ENCODE measurements around the gene CTBP2. TPM values are rescaled to one million over a fixed set of nuclear protein-coding genes. Genes with fewer than 3 reads are reported as not detected.
A peak's percentile ranks its signal among the peaks of the same experiment; 100 is the strongest.

CTBP2 gene
- total and polyA plus RNA-seq, 2 donors from 2014 or later = 33.1 to 111 TPM

DNA sequence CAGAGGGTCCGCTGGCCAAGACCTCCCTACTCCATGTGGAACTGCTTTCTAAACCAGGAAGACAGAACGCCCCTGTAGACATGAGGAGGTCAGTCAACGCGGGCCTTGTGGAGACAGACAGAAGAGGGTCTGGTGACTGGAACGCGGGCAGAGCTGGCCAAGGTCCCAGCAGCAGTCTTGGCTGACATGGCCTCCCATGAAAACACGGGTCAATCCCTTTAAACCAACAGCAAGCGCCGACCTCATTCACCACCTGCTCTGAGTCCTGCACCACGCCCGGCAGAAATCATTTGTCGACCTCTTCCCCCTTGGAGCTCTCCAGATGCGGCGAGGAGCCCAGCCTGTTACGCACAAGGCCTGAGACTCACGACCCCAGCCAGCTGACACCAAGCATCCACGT is 140.0 kb downstream of the CTBP2 start:
- peaks cover 0 to 6% (median 0%) of the 10 kb centered on the region in 3 donors for H3K9me3 ChIP-seq (ENCODE audit: control insufficient read depth in 2 of 3, insufficient read depth in 1 of 3, low read length in 3 of 3)
- TF ChIP-seq, protein P1, sequence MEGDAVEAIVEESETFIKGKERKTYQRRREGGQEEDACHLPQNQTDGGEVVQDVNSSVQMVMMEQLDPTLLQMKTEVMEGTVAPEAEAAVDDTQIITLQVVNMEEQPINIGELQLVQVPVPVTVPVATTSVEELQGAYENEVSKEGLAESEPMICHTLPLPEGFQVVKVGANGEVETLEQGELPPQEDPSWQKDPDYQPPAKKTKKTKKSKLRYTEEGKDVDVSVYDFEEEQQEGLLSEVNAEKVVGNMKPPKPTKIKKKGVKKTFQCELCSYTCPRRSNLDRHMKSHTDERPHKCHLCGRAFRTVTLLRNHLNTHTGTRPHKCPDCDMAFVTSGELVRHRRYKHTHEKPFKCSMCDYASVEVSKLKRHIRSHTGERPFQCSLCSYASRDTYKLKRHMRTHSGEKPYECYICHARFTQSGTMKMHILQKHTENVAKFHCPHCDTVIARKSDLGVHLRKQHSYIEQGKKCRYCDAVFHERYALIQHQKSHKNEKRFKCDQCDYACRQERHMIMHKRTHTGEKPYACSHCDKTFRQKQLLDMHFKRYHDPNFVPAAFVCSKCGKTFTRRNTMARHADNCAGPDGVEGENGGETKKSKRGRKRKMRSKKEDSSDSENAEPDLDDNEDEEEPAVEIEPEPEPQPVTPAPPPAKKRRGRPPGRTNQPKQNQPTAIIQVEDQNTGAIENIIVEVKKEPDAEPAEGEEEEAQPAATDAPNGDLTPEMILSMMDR (IDR thresholded peaks at IDR 0.05; ENCODE audit: borderline replicate concordance, extremely low read depth, insufficient read depth) = no peak
- H3K36me3 ChIP-seq (ENCODE audit: control insufficient read depth in 2 of 3, insufficient read depth in 3 of 3, low read length in 3 of 3) = peaks cover 0 to 8% (median 0%) of the 10 kb centered on the region in 3 donors
- FAIRE-seq (no peak), DNase-seq (peak in 1 of 5 donors; percentile 49)
- H3K9ac ChIP-seq (ENCODE audit: low read length in 3 of 3) = no peak overlapping the region
- H3K4me3 ChIP-seq (ENCODE audit: low read length in 3 of 3) = no peak overlapping the region
- H3K27ac ChIP-seq (ENCODE audit: low read depth in 2 of 2, low read length in 2 of 2) = no peak overlapping the region
- H3K27me3 ChIP-seq (ENCODE audit: control insufficient read depth, insufficient read depth, low read length) = no peaks in the 10 kb centered on the region
- H3K4me1 ChIP-seq (ENCODE audit: control insufficient read depth in 2 of 3, insufficient read depth in 2 of 3, low read depth in 1 of 3, low read length in 3 of 3) = peaks cover 0 to 52% (median 37%) of the 10 kb centered on the region in 3 donors
- intact Hi-C loops (cut with DNase I) = no loop called here

DNA sequence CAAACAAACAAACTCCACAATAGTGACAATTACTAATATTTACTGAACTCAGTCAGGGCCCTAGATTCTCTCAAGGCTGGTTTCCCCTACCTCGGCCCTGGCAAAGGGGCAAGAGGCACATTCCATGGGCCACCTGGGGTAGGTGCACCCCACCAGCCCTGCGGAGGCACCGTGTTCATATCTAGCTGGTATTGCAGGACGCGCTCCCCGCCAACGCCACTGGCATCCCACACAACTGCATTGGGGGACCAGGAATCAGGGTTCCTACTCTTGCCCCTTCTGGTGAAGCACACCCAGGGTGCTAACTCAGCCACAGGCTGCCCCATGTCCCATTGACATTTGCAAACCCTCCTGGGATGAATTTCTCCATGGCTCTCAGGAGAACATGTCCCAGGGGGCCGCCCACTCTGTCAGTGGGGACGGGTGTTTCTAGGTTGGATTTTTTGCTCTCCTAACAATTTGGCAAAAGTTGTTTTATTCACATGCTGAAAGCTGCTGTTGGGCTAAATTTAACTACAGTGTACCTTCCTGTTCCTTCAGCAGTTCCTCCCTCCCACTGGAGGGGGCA is 141.7 kb downstream of the CTBP2 start:
- TF ChIP-seq, protein P1 (IDR thresholded peaks at IDR 0.05; ENCODE audit: borderline replicate concordance, extremely low read depth, insufficient read depth) = no peak
- peaks cover 0 to 6% (median 0%) of the 10 kb centered on the region in 3 donors for H3K9me3 ChIP-seq (ENCODE audit: control insufficient read depth in 2 of 3, insufficient read depth in 1 of 3, low read length in 3 of 3)
- H3K27me3 ChIP-seq (ENCODE audit: control insufficient read depth, insufficient read depth, low read length) = no peaks in the 10 kb centered on the region
- H3K9ac ChIP-seq (ENCODE audit: low read length in 3 of 3) = no peak overlapping the region
- H3K4me3 ChIP-seq (ENCODE audit: low read length in 3 of 3) = no peak overlapping the region
- FAIRE-seq (no peak), DNase-seq (peak in 1 of 5 donors; percentile 47)
- intact Hi-C loops (cut with DNase I) = no loop called here
- H3K27ac ChIP-seq (ENCODE audit: low read depth in 2 of 2, low read length in 2 of 2) = no peak overlapping the region
- peaks cover 0 to 59% (median 44%) of the 10 kb centered on the region in 3 donors for H3K4me1 ChIP-seq (ENCODE audit: control insufficient read depth in 2 of 3, insufficient read depth in 2 of 3, low read depth in 1 of 3, low read length in 3 of 3)
- H3K36me3 ChIP-seq (ENCODE audit: control insufficient read depth in 2 of 3, insufficient read depth in 3 of 3, low read length in 3 of 3) = peaks cover 0 to 8% (median 0%) of the 10 kb centered on the region in 3 donors

DNA sequence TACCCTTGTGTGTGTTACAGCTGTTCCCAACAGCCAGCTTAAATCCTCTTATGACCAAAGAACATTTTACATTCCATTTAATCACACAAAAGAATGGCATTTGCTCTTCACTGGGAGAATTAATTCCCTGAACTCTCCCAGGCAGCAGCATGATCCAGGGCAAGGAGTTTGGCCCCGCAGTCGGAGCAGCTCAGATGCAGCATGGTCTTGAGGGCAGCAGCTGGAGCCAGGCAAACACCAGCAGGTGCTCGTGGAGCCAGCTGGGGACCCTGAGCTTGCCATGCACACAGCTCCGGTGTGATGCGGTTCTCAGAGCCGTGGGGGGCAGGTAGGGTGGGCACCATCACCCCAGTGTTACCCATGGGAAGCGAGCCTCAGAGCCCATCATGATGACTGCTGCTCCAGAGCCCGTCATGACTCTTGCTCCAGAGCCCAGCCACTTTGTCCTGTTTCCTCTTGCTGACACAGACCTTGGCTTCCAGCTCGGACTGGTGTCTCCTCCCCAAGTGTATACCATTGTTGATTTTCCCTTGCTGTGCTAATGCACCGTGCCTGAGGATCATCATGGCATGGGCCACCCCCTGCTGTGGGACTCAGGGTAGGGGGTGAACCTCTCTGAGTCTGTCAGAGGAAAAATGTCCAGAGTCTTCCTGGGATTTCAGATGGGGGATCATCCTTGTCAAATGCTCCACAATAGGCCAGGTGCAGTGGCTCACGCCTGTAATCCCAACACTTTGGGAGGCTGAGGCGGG is 142.6 kb downstream of the CTBP2 start:
- Histone ChIP-seq H3K27me3 (ENCODE audit: control insufficient read depth, insufficient read depth, low read length) (no peaks in the 10 kb centered on the region), H3K9ac (ENCODE audit: low read length in 3 of 3) (no peak overlapping the region), H3K4me1 (ENCODE audit: control insufficient read depth in 2 of 3, insufficient read depth in 2 of 3, low read depth in 1 of 3, low read length in 3 of 3) (peaks cover 0 to 51% (median 36%) of the 10 kb centered on the region in 3 donors), H3K36me3 (ENCODE audit: control insufficient read depth in 2 of 3, insufficient read depth in 3 of 3, low read length in 3 of 3) (peaks cover 0 to 4% (median 0%) of the 10 kb centered on the region in 3 donors), H3K27ac (ENCODE audit: low read depth in 2 of 2, low read length in 2 of 2) (peak overlapping the region in 1 of 2 donors; percentile 20), H3K9me3 (ENCODE audit: control insufficient read depth in 2 of 3, insufficient read depth in 1 of 3, low read length in 3 of 3) (peaks cover 0 to 6% (median 0%) of the 10 kb centered on the region in 3 donors), H3K4me3 (ENCODE audit: low read length in 3 of 3) (no peak overlapping the region)
- peak in 1 of 5 donors; percentile 79 for DNase-seq
- TF ChIP-seq, protein P1 (IDR thresholded peaks at IDR 0.05; ENCODE audit: borderline replicate concordance, extremely low read depth, insufficient read depth) = no peak
- intact Hi-C loops (cut with DNase I) = no loop called here
- no peak for FAIRE-seq

Data from kidney (tissue), 14 donors.